Right lobe of liver (tissue), 6 donors: ENCODE measurements around the gene IL25. TPM values are rescaled to one million over a fixed set of nuclear protein-coding genes. Genes with fewer than 3 reads are reported as not detected.

ENCODE experiments used
- ATAC-seq, 4 donors: fragments of 200-7000 bp; cut with Tn5 transposase; one replicate each; pipeline ENCODE4 v1.9.1; 2020; ENCODE audit warnings: mild to moderate bottlenecking in 4 of 4, moderate library complexity in 4 of 4
- DNase-seq, 3 donors: peaks; one replicate each; pipeline ENCODE4 v3.0.0-alpha.2; 2020
- H3K27ac ChIP-seq, 3 donors: fragments of 200-600 bp; one replicate each; pipeline ENCODE4 v1.8.0; 2022
- H3K27me3 ChIP-seq, 2 donors: fragments of 200-600 bp; one replicate each; pipeline ENCODE4 v1.8.0; 2022
- H3K36me3 ChIP-seq, 4 donors: fragments of 200-600 bp; sonication (generic) in 1 of 4; one replicate each; pipeline versions ENCODE4 v1.5.1 to v1.8.0; 2017 to 2022; ENCODE audit warnings: control low read depth in 1 of 4
- H3K4me1 ChIP-seq, 4 donors: fragments of 200-600 bp; sonication (generic) in 1 of 4; one replicate each; pipeline versions ENCODE4 v1.5.1 to v1.8.0; 2017 to 2022; ENCODE audit warnings: control low read depth in 1 of 4
- H3K4me3 ChIP-seq, 3 donors: fragments of 200-600 bp; one replicate each; pipeline ENCODE4 v1.8.0; 2022
- H3K9me3 ChIP-seq, 4 donors: fragments of 200-600 bp; sonication (generic) in 1 of 4; one replicate each; pipeline versions ENCODE4 v1.5.1 to v1.8.0; 2017 to 2022; ENCODE audit warnings: control low read depth in 1 of 4
- CTCF ChIP-seq, 4 donors: fragments of 200-600 bp in 3 of 4; fragments of 450-650 bp in 1 of 4; IDR thresholded peaks; one replicate each; pipeline versions ENCODE4 v1.5.1 to v1.8.0; 2016 to 2022; ENCODE audit warnings: antibody characterized with exemption in 4 of 4, mild to moderate bottlenecking in 2 of 4
- POLR2A ChIP-seq: fragments of 450-650 bp; IDR thresholded peaks from one replicate; pipeline ENCODE4 v1.6.1; 2017; ENCODE audit warnings: antibody characterized with exemption, mild to moderate bottlenecking
- WGBS: methylation state at CpG from one replicate; pipeline ENCODE4 v1.1.6; 2018; ENCODE audit warnings: low coverage, low lambda C conversion rate; ENCODE audit not compliant: insufficient coverage; ENCODE audit errors: missing lambda C conversion rate; 5-methylcytosine and 5-hydroxymethylcytosine counted together
- intact Hi-C, 2 donors: fragments of 100-400 bp; cut with DNase I; formaldehyde crosslinking; loops; one replicate each; pipeline versions ENCODE4 v1.11.2 to v1.14.1; 2022
- total RNA-seq, 6 experiments: library from RNA; depleted of rRNA in 2 of 6; stranded (reverse); fragments of >200 nt in 2 of 6; fragmentation: NEBNext Ultra II Directional in 3 of 6; extraction: Animal tissue kit (Norgen Biotek cat#: 25700) in 3 of 6; gene quantifications; one replicate each; pipeline versions ENCODE4 v1.1.0 to v1.2.4, GENCODE V29; 2016 to 2023
- donor health status: DM: no; HTN: yes; CAD: no.
- donor health status: DM: no; HTN: no; CAD: no.
- donor health status: DM: no; HTN: no; CAD: no.
- donor health status: DM: no; HTN: yes; CAD: no.
- donor health status: DM: no; HTN: yes; CAD: no.

The IL25 gene
- total RNA-seq, 6 experiments from 2014 or later = not detected

GRCh38 chr14:23353433-23353780, 19.2 kb upstream of the IL25 start:
- Histone ChIP-seq H3K36me3 (no peaks in the 10 kb centered on the region), H3K9me3 (no peaks in the 10 kb centered on the region), H3K4me3 (no peak overlapping the region), H3K4me1 (peaks cover 0 to 6% (median 0%) of the 10 kb centered on the region in 4 donors), H3K27ac (no peak overlapping the region), H3K27me3 (peaks cover 0 to 7% of the 10 kb centered on the region in 2 donors)
- TF ChIP-seq POLR2A = no peak
- no peak for TF ChIP-seq CTCF (IDR thresholded peaks at IDR 0.05)
- DNase-seq = peak in 1 of 3 donors; percentile 15
- intact Hi-C loops = no loop called here
- 59% methylated on average over 5 of the region's 5 CpGs for WGBS
- no peak for ATAC-seq

DNA sequence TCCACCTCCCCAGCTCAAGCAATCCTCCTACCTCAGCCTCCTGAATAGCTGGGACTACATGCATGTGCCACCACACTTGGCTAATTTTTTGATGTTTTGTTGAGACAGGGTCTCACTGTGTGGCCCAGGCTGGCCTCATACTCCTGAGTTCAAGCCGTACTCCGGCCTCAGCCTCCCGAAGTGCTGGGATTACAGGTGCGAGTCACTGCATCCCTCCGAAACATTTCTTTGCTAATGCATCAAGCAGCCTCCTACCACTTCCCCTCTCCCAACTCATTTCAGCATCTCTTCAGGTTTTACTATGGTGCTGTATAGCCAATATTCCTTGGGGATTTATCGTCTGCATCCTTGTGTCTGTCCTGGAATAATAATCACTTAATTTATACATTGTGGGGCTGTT, 17.6 kb upstream of the IL25 start:
- intact Hi-C loops = no loop called here
- Histone ChIP-seq H3K27ac (no peak overlapping the region), H3K4me3 (no peak overlapping the region), H3K36me3 (no peaks in the 10 kb centered on the region), H3K4me1 (peaks cover 0 to 6% (median 0%) of the 10 kb centered on the region in 4 donors), H3K9me3 (no peaks in the 10 kb centered on the region), H3K27me3 (peaks cover 0 to 7% of the 10 kb centered on the region in 2 donors)
- TF ChIP-seq POLR2A (no peak), CTCF (IDR thresholded peaks at IDR 0.05) (no peak)
- peak in 1 of 3 donors; percentile 10 for DNase-seq
- ATAC-seq = no peak
- WGBS = 68% methylated on average over 4 of the region's 6 CpGs

GRCh38 chr14:23355871-23356435, 16.7 kb upstream of the IL25 start:
- 58% methylated on average over 5 of the region's 6 CpGs for WGBS
- Histone ChIP-seq H3K9me3 (no peaks in the 10 kb centered on the region), H3K36me3 (no peaks in the 10 kb centered on the region), H3K4me3 (no peak overlapping the region), H3K27ac (no peak overlapping the region), H3K4me1 (peaks cover 0 to 6% (median 0%) of the 10 kb centered on the region in 4 donors), H3K27me3 (peaks cover 0 to 7% of the 10 kb centered on the region in 2 donors)
- intact Hi-C loops = no loop called here
- ATAC-seq (no peak), DNase-seq (peak in 1 of 3 donors; percentile 16)
- TF ChIP-seq CTCF (IDR thresholded peaks at IDR 0.05) (no peak), POLR2A (no peak)

- Histone ChIP-seq H3K27me3 (peaks cover 0 to 6% of the 10 kb centered on the region in 2 donors), H3K4me3 (no peak overlapping the region), H3K27ac (no peak overlapping the region), H3K9me3 (no peaks in the 10 kb centered on the region), H3K36me3 (no peaks in the 10 kb centered on the region), H3K4me1 (peaks cover 0 to 6% (median 0%) of the 10 kb centered on the region in 4 donors)
- no peak for TF ChIP-seq POLR2A
- TF ChIP-seq CTCF (IDR thresholded peaks at IDR 0.05) = no peak
- ATAC-seq (no peak), DNase-seq (peak in 1 of 3 donors; percentile 20)
- WGBS = 96% methylated on average over 4 of the region's 4 CpGs
- intact Hi-C loops = no loop called here
Measured at GRCh38 chr14:23356662-23357061, 15.9 kb upstream of the IL25 start.

- Histone ChIP-seq H3K36me3 (no peaks in the 10 kb centered on the region), H3K27ac (no peak overlapping the region), H3K4me1 (peaks cover 0 to under 1% (median 0%) of the 10 kb centered on the region in 4 donors), H3K27me3 (no peaks in the 10 kb centered on the region), H3K4me3 (no peak overlapping the region), H3K9me3 (no peaks in the 10 kb centered on the region)
- no peak for TF ChIP-seq CTCF (IDR thresholded peaks at IDR 0.05)
- TF ChIP-seq POLR2A = no peak
- ATAC-seq (no peak), DNase-seq (peak in 1 of 3 donors; percentile 37)
- intact Hi-C loops = no loop called here
- no CpG with 5 or more reads among the region's 8 CpGs for WGBS
Measured at GRCh38 chr14:23357261-23357660, 15.3 kb upstream of the IL25 start.
